KMS-11 (cell line): Measurements from ENCODE around the gene NXPH4.

Experiments used
- H2AFZ ChIP-seq: fragments of 200-600 bp; sonication (generic); 2 replicates; pipeline ENCODE4 v1.6.1; 2016; ENCODE audit warnings: antibody characterized with exemption, mixed run types, low read depth
- H3K27ac ChIP-seq: fragments of 200-600 bp; sonication (generic); 2 replicates; pipeline ENCODE4 v1.6.1; 2016; ENCODE audit warnings: mild to moderate bottlenecking, mixed run types
- H3K27me3 ChIP-seq: fragments of 200-600 bp; sonication (generic); 2 replicates; pipeline ENCODE4 v1.6.1; 2017; ENCODE audit warnings: mild to moderate bottlenecking, low read depth, mixed run types, moderate library complexity; ENCODE audit not compliant: insufficient read depth
- H3K36me3 ChIP-seq: fragments of 200-600 bp; sonication (generic); 2 replicates; pipeline ENCODE4 v1.6.1; 2017; ENCODE audit warnings: mild to moderate bottlenecking, mixed run types; ENCODE audit not compliant: insufficient read depth
- H3K4me1 ChIP-seq: fragments of 200-600 bp; sonication (generic); 2 replicates; pipeline ENCODE4 v1.6.1; 2016; ENCODE audit warnings: mild to moderate bottlenecking, low read depth, mixed run types; ENCODE audit not compliant: poor library complexity, severe bottlenecking
- H3K4me2 ChIP-seq: fragments of 200-600 bp; sonication (generic); 2 replicates; pipeline ENCODE4 v1.7.0; 2016; ENCODE audit warnings: mild to moderate bottlenecking, mixed run types
- H3K4me3 ChIP-seq: fragments of 200-600 bp; sonication (generic); IDR thresholded peaks from 2 replicates; pipeline ENCODE4 v1.6.1; 2017; ENCODE audit warnings: low read depth, low read length, mixed read lengths; ENCODE audit not compliant: insufficient read depth
- H3K79me2 ChIP-seq: fragments of 200-600 bp; sonication (generic); 2 replicates; pipeline ENCODE4 v1.6.1; 2016; ENCODE audit warnings: low read depth, mixed run types; ENCODE audit not compliant: insufficient read depth
- H3K9ac ChIP-seq: fragments of 200-600 bp; sonication (generic); 2 replicates; pipeline ENCODE4 v1.6.1; 2016; ENCODE audit warnings: mild to moderate bottlenecking, mixed run types
- H4K20me1 ChIP-seq: fragments of 200-600 bp; sonication (generic); 2 replicates; pipeline ENCODE4 v1.6.1; 2016; ENCODE audit warnings: mild to moderate bottlenecking, mixed run types; ENCODE audit not compliant: insufficient read depth
- TF ChIP-seq, protein P1 (sequence below): fragments of 200-600 bp; sonication (generic); conservative IDR thresholded peaks from 2 replicates; pipeline ENCODE4 v1.6.1; 2017; ENCODE audit warnings: low read depth, mild to moderate bottlenecking, antibody characterized with exemption, low read length, moderate library complexity, mixed read lengths

The NXPH4 gene

GRCh38 chr12:57210926-57211692 lies 5.5 kb upstream of the NXPH4 start:
- Histone ChIP-seq H4K20me1 (no peaks in the 10 kb centered on the region), H3K79me2 (no peaks in the 10 kb centered on the region), H3K9ac (no peak overlapping the region), H3K27ac (no peak overlapping the region), H3K36me3 (no peaks in the 10 kb centered on the region), H3K27me3 (peaks cover 35% of the 10 kb centered on the region), H2AFZ (no peak overlapping the region), H3K4me2 (no peak overlapping the region), H3K4me3 (no peak overlapping the region), H3K4me1 (peaks cover 32% of the 10 kb centered on the region)
- TF ChIP-seq, protein P1, sequence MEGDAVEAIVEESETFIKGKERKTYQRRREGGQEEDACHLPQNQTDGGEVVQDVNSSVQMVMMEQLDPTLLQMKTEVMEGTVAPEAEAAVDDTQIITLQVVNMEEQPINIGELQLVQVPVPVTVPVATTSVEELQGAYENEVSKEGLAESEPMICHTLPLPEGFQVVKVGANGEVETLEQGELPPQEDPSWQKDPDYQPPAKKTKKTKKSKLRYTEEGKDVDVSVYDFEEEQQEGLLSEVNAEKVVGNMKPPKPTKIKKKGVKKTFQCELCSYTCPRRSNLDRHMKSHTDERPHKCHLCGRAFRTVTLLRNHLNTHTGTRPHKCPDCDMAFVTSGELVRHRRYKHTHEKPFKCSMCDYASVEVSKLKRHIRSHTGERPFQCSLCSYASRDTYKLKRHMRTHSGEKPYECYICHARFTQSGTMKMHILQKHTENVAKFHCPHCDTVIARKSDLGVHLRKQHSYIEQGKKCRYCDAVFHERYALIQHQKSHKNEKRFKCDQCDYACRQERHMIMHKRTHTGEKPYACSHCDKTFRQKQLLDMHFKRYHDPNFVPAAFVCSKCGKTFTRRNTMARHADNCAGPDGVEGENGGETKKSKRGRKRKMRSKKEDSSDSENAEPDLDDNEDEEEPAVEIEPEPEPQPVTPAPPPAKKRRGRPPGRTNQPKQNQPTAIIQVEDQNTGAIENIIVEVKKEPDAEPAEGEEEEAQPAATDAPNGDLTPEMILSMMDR, result no peak

GRCh38 chr12:57211791-57212700 lies 4.5 kb upstream of the NXPH4 start:
- H3K4me1 ChIP-seq, result peaks cover 34% of the 10 kb centered on the region
- no peak overlapping the region for H2AFZ ChIP-seq
- H3K4me2 ChIP-seq, result no peak overlapping the region
- no peaks in the 10 kb centered on the region for H3K79me2 ChIP-seq
- H3K9ac ChIP-seq, result no peak overlapping the region
- no peak overlapping the region for H3K27ac ChIP-seq
- TF ChIP-seq, protein P1, result no peak
- H3K4me3 ChIP-seq, result no peak overlapping the region
- no peaks in the 10 kb centered on the region for H4K20me1 ChIP-seq
- H3K36me3 ChIP-seq, result no peaks in the 10 kb centered on the region
- peaks cover 35% of the 10 kb centered on the region for H3K27me3 ChIP-seq

DNA sequence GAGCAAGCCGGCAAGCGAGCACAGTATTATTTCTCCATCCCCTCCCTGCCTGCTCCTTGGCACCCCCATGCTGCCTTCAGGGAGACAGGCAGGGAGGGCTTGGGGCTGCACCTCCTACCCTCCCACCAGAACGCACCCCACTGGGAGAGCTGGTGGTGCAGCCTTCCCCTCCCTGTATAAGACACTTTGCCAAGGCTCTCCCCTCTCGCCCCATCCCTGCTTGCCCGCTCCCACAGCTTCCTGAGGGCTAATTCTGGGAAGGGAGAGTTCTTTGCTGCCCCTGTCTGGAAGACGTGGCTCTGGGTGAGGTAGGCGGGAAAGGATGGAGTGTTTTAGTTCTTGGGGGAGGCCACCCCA lies 3.9 kb upstream of the NXPH4 start:
- no peak overlapping the region; the same call in 1 of the 2 replicates for H3K4me2 ChIP-seq

GRCh38 chr12:57213058-57213715 lies 3.4 kb upstream of the NXPH4 start:
- peak overlapping the region; percentile 66 for H3K4me2 ChIP-seq
- H4K20me1 ChIP-seq, result no peaks in the 10 kb centered on the region
- peak overlapping the region; percentile 91; the same call in 1 of the 2 replicates for H2AFZ ChIP-seq
- TF ChIP-seq, protein P1, result peak; percentile 99
- H3K27me3 ChIP-seq, result peaks cover 46% of the 10 kb centered on the region
- H3K27ac ChIP-seq, result no peak overlapping the region
- H3K36me3 ChIP-seq, result no peaks in the 10 kb centered on the region
- H3K4me3 ChIP-seq, result no peak overlapping the region
- H3K4me1 ChIP-seq, result peaks cover 40% of the 10 kb centered on the region
- H3K79me2 ChIP-seq, result no peaks in the 10 kb centered on the region
- H3K9ac ChIP-seq, result no peak overlapping the region

More for the DNA sequence above, 3.9 kb upstream of the NXPH4 start:
- H3K9ac ChIP-seq, result no peak overlapping the region
- H4K20me1 ChIP-seq, result no peaks in the 10 kb centered on the region
- H3K27me3 ChIP-seq, result peaks cover 41% of the 10 kb centered on the region
- H3K27ac ChIP-seq, result no peak overlapping the region
- H3K36me3 ChIP-seq, result no peaks in the 10 kb centered on the region
- TF ChIP-seq, protein P1, result no peak
- H3K4me3 ChIP-seq, result no peak overlapping the region
- H2AFZ ChIP-seq, result peak overlapping the region; percentile 27; the same call in 1 of the 2 replicates
- H3K79me2 ChIP-seq, result no peaks in the 10 kb centered on the region
- peaks cover 40% of the 10 kb centered on the region for H3K4me1 ChIP-seq
